HG03135 (cell line): ENCODE measurements around the gene ZNF423.

Experiments used
- ATAC-seq: cut with Tn5 transposase; IDR thresholded peaks from one replicate; pipeline ENCODE4 v1.9.1; 2021; ENCODE audit warnings: mild to moderate bottlenecking, moderate library complexity; ENCODE audit not compliant: unreplicated experiment

ZNF423 gene

GRCh38 chr16:49455181-49455990 lies 400.5 kb downstream of the ZNF423 start:
- no peak for ATAC-seq

- ATAC-seq, result no peak
Observed at GRCh38 chr16:49454426-49455180, 401.3 kb downstream of the ZNF423 start.

- no peak for ATAC-seq
Observed at GRCh38 chr16:49453983-49454382, 401.9 kb downstream of the ZNF423 start.

GRCh38 chr16:49453021-49453420 lies 402.9 kb downstream of the ZNF423 start:
- no peak for ATAC-seq

GRCh38 chr16:49452578-49452977 lies 403.3 kb downstream of the ZNF423 start:
- ATAC-seq, result no peak

- no peak for ATAC-seq
Observed at GRCh38 chr16:49452108-49452507, 403.8 kb downstream of the ZNF423 start.

GRCh38 chr16:49446805-49447204 lies 409.1 kb downstream of the ZNF423 start:
- no peak for ATAC-seq

GRCh38 chr16:49443576-49443975 lies 412.3 kb downstream of the ZNF423 start:
- ATAC-seq, result no peak

- no peak for ATAC-seq
Observed at GRCh38 chr16:49442805-49443204, 413.1 kb downstream of the ZNF423 start.

- peak; percentile 94 for ATAC-seq
Observed at GRCh38 chr16:49441366-49441780, 414.5 kb downstream of the ZNF423 start.

- ATAC-seq, result no peak
Observed at GRCh38 chr16:49440156-49441065, 415.5 kb downstream of the ZNF423 start.

- no peak for ATAC-seq
Observed at GRCh38 chr16:49439676-49440075, 416.2 kb downstream of the ZNF423 start.

- ATAC-seq, result no peak
Observed at GRCh38 chr16:49439050-49439449, 416.9 kb downstream of the ZNF423 start.
